Activated CD4-positive, alpha-beta T cell treated with anti-CD3 and anti-CD28 coated beads for 36 hours (primary cell): Measurements from ENCODE around the gene SPAG7. TPM values are rescaled to one million over a fixed set of nuclear protein-coding genes. Genes with fewer than 3 reads are reported as not detected.

Experiments
- ATAC-seq: fragments of 200-7000 bp; cut with Tn5 transposase; one replicate; pipeline ENCODE4 v1.10.0; 2021; ENCODE audit warnings: mild to moderate bottlenecking, moderate library complexity
- CTCF ChIA-PET: fragments of 350-600 bp; sonication (Branson Sonifier 250); formaldehyde crosslinking; loops from one replicate; lab custom pipeline; 2021; ENCODE audit warnings: antibody characterized with exemption; lab: Charles Lee
- POLR2A ChIA-PET: fragments of 350-600 bp; sonication (Branson Sonifier 250); formaldehyde crosslinking; loops from one replicate; lab custom pipeline; 2021; ENCODE audit warnings: antibody characterized with exemption, inconsistent platforms; lab: Charles Lee
- DNase-seq: peaks from one replicate; pipeline ENCODE4 v3.0.0-alpha.2; 2020
- H3K27ac Mint-ChIP-seq: one replicate; pipeline ENCODE4 v1.8.0; 2021; ENCODE audit warnings: mixed read lengths
- H3K27me3 Mint-ChIP-seq: one replicate; pipeline ENCODE4 v1.8.0; 2021; ENCODE audit warnings: mixed read lengths
- H3K36me3 Mint-ChIP-seq: one replicate; pipeline ENCODE4 v1.8.0; 2021; ENCODE audit warnings: low read depth, mixed read lengths
- H3K4me1 Mint-ChIP-seq: one replicate; pipeline ENCODE4 v1.8.0; 2021; ENCODE audit warnings: mixed read lengths
- H3K4me3 Mint-ChIP-seq: one replicate; pipeline ENCODE4 v1.8.0; 2021; ENCODE audit warnings: mild to moderate bottlenecking, moderate library complexity, mixed read lengths
- H3K9me3 Mint-ChIP-seq: one replicate; pipeline ENCODE4 v1.8.0; 2021; ENCODE audit warnings: low read depth, mixed read lengths
- intact Hi-C, 2 experiments: fragments of 100-400 bp; cut with DNase I in 1 of 2; cut with micrococcal nuclease in 1 of 2; formaldehyde crosslinking; loops; one replicate each; pipeline versions ENCODE4 v1.14.2 to v1.15.1; 2022 to 2024; cut with DNase I, micrococcal nuclease
- total RNA-seq, 2 experiments: library from RNA; stranded (reverse); gene quantifications; one replicate each; pipeline ENCODE4 v1.2.3, GENCODE V29; 2021

The SPAG7 gene
- total RNA-seq, 2 experiments from 2014 or later = 61.4 to 69.4 TPM

DNA sequence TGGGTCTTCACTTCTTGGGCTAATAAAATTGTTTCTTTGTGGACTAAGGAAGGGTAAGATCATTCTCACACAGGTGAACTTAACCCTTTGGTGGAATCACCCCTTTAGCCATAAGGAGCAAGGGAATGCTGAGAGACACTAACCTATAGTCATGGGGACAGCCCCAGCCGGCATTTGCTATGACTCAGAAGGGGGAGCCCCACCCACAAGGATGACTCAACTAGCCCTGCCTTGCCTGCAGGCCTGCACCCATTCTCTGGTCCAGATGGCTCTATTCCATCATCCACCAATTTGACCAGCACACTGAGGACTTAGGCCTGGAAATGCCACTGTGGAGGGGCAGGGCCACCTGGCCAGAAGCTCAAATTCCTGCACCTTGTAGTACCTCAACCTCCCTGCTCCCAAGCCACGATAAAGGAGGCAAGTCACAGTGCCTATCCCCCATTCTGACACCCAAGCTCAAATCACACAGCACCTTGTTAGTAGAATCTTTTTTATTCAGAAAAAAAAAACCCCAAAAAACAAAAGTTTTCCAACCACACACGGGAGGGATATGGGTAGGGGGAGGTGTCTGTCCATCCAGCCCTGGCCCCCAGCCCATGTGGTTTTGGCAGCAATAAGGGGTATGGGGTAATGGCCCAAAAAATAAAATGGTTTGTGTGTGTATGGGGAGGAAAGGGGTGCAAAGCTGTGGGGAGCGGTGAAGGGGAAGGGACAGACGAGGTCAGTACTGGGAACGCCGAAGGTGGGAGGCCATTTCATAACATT, 22.3 kb downstream of the SPAG7 start:
- DNase-seq = peak; percentile 93
- H3K4me3 Mint-ChIP-seq = peak overlapping the region; percentile 99
- CTCF ChIA-PET = interaction anchor here (1.2 to 1.3 kb wide), 2 partner anchors 13 to 24 kb away, joined by 6 read pairs; no protein-coding TSS in a partner anchor
- no peaks in the 10 kb centered on the region for H3K27me3 Mint-ChIP-seq
- H3K27ac Mint-ChIP-seq = peak overlapping the region; percentile 86
- no peaks in the 10 kb centered on the region for H3K9me3 Mint-ChIP-seq
- intact Hi-C loops = loop anchor here (1.0 to 10.0 kb wide), 6 partner anchors 24 to 1697 kb away; partner anchors contain the start of genes ATP2A3 (in 1 of the 2), KIAA0753 (in 1 of the 2), PSMB6 (in 1 of the 2) and TXNDC17 (in 1 of the 2)
- peaks cover 73% of the 10 kb centered on the region for H3K36me3 Mint-ChIP-seq
- POLR2A ChIA-PET = interaction anchor here (9.2 kb wide), 1 partner anchor 22 kb away, joined by 80 read pairs; the partner anchor contains the start of gene SPAG7
- H3K4me1 Mint-ChIP-seq = peaks cover 49% of the 10 kb centered on the region
- ATAC-seq = peak; percentile 47

DNA sequence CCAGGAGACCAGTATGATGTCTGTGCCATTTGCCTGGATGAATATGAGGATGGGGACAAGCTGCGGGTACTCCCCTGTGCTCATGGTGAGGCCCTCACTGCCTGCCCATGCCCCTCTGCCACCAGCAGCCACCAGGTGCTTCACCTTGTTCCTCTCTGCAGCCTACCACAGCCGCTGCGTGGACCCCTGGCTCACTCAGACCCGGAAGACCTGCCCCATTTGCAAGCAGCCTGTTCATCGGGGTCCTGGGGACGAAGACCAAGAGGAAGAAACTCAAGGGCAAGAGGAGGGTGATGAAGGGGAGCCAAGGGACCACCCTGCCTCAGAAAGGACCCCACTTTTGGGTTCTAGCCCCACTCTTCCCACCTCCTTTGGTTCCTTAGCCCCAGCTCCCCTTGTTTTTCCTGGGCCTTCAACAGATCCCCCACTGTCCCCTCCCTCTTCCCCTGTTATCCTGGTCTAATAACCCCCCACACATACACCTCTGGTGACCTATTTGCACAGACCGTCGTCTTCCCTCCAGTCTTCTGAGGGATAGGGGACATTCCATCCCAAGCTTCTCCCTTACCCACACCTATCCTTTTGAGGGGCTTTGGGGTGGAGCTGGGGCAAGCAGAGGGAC, 23.0 kb downstream of the SPAG7 start:
- Mint-ChIP-seq H3K27ac (peak overlapping the region; percentile 86), H3K9me3 (no peaks in the 10 kb centered on the region), H3K4me3 (peak overlapping the region; percentile 99), H3K4me1 (peaks cover 47% of the 10 kb centered on the region), H3K36me3 (peaks cover 77% of the 10 kb centered on the region), H3K27me3 (no peaks in the 10 kb centered on the region)
- CTCF ChIA-PET = interaction anchor here (0.5 kb wide), 1 partner anchor 154 kb away, joined by 4 read pairs; no protein-coding TSS in a partner anchor
- POLR2A ChIA-PET = interaction anchor here (0.6 to 9.2 kb wide), 2 partner anchors 23 to 234 kb away, joined by 3 to 80 read pairs; partner anchors contain the start of genes ARRB2 and SPAG7
- DNase-seq (peak; percentile 63), ATAC-seq (no peak)
- intact Hi-C loops = loop anchor here (1.0 to 10.0 kb wide), 11 partner anchors 25 to 1698 kb away; partner anchors contain the start of genes ANKFY1 (in 1 of the 2), ATP2A3 (in 1 of the 2), GGT6 (in 1 of the 2) and HASPIN (in 1 of the 2)

DNA sequence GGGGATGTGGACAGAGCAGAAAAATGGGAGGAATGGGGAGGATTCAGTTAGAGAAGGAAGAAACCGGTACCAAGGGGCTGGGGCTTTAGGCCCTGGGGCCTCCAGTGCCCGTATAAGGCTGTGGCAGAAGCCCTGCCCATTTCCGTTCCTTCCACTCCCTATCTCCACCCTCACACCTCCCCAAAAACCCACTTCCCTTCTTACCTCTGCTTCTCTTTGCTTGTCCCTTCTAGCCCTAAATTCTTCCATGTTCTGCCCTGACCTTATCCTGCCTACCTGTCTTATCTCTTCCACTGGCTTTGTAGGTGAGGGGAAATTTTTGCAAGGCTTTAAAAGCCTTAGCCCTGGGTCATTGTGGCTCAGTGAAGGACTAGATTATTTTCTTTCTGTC, 23.5 kb downstream of the SPAG7 start:
- peak overlapping the region; percentile 86 for H3K27ac Mint-ChIP-seq
- H3K27me3 Mint-ChIP-seq = no peaks in the 10 kb centered on the region
- no peaks in the 10 kb centered on the region for H3K9me3 Mint-ChIP-seq
- DNase-seq (peak; percentile 76), ATAC-seq (peak; percentile 23)
- ChIA-PET CTCF (interaction anchor here (0.5 to 0.7 kb wide), 2 partner anchors 154 to 588 kb away, joined by 3 to 4 read pairs; no protein-coding TSS in a partner anchor), POLR2A (interaction anchor here (0.6 to 9.2 kb wide), 2 partner anchors 24 to 234 kb away, joined by 3 to 80 read pairs; partner anchors contain the start of genes ARRB2 and SPAG7)
- H3K36me3 Mint-ChIP-seq = peaks cover 79% of the 10 kb centered on the region
- peak overlapping the region; percentile 99 for H3K4me3 Mint-ChIP-seq
- intact Hi-C loops = loop anchor here (5.0 to 10.0 kb wide), 7 partner anchors 37 to 1222 kb away; partner anchors contain the start of genes ANKFY1 (in 1 of the 2), ATP2A3 (in 1 of the 2), GGT6 (in 1 of the 2) and HASPIN (in 1 of the 2)
- H3K4me1 Mint-ChIP-seq = peaks cover 47% of the 10 kb centered on the region

DNA sequence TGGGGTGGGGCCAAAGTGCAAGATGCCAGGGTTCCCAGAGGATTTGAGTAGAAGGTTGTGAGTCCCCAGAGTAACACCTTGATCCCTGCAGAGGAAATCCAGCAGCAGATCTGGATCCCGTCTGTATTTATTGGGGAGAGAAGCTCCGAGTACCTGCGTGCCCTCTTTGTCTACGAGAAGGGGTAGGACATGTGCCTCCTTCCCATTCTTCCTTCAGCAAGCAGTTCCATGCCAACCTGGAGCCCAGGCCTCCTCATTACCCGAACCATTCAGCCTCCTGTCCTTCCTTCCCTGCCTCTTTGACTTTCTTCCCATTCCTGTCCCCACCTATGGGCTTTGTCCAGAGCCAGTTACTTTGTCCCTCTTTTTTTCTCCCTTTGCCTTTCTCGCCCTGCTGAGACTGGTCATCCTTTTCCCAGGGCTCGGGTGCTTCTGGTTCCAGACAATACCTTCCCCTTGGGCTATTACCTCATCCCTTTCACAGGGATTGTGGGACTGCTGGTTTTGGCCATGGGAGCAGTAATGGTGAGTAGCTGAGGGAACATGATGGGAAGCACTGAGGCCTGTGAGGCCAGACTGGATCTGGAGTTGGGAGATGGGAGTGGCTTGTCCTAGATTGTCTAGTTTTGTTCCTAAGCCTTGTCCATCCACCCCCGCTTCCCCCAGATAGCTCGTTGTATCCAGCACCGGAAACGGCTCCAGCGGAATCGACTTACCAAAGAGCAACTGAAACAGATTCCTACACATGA, 24.7 kb downstream of the SPAG7 start:
- H3K4me3 Mint-ChIP-seq = peak overlapping the region; percentile 99

DNA sequence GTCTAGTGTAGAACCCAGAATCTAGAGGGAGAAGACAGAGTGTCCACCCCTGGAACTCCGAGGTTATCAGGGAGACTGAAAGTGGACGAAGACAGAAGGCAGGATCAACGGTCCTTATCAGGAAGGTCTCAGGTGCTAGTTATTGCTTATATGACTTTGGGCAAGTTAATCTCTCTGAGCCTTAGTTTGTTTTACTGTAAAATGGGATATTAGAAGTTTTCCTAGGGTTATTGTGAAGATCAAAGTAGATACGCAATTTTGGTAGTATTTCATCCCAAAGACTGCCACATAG, 26.4 kb downstream of the SPAG7 start:
- no peak for DNase-seq
- Mint-ChIP-seq H3K4me1 (peaks cover 61% of the 10 kb centered on the region), H3K4me3 (peak overlapping the region; percentile 99), H3K27me3 (no peaks in the 10 kb centered on the region), H3K36me3 (peaks cover 80% of the 10 kb centered on the region), H3K27ac (peak overlapping the region; percentile 97), H3K9me3 (no peaks in the 10 kb centered on the region)
- POLR2A ChIA-PET = no interaction called here
- CTCF ChIA-PET = interaction anchor here (0.8 to 3.0 kb wide), 2 partner anchors 26 to 72 kb away, joined by 4 to 13 read pairs; partner anchors contain the start of gene SPAG7
- ATAC-seq = no peak
- intact Hi-C loops = loop anchor here (2.0 to 10.0 kb wide), 11 partner anchors 26 to 1219 kb away; partner anchors contain the start of genes ANKFY1 (in 1 of the 2), ATP2A3 (in 1 of the 2), CYB5D2 (in 1 of the 2) and GGT6 (in 1 of the 2)

More for the DNA sequence above, 24.7 kb downstream of the SPAG7 start:
- H3K27ac Mint-ChIP-seq = peak overlapping the region; percentile 97
- ChIA-PET POLR2A (interaction anchor here (9.2 kb wide), 1 partner anchor 25 kb away, joined by 80 read pairs; the partner anchor contains the start of gene SPAG7), CTCF (interaction anchor here (0.8 kb wide), 1 partner anchor 34 kb away, joined by 3 read pairs; no protein-coding TSS in a partner anchor)
- no peak for ATAC-seq
- intact Hi-C loops = loop anchor here (5.0 to 10.0 kb wide), 7 partner anchors 36 to 1221 kb away; partner anchors contain the start of genes ANKFY1 (in 1 of the 2), ATP2A3 (in 1 of the 2), GGT6 (in 1 of the 2) and HASPIN (in 1 of the 2)
- peaks cover 58% of the 10 kb centered on the region for H3K4me1 Mint-ChIP-seq
- H3K36me3 Mint-ChIP-seq = peaks cover 87% of the 10 kb centered on the region
- H3K9me3 Mint-ChIP-seq = no peaks in the 10 kb centered on the region
- DNase-seq = no peak
- no peaks in the 10 kb centered on the region for H3K27me3 Mint-ChIP-seq

DNA sequence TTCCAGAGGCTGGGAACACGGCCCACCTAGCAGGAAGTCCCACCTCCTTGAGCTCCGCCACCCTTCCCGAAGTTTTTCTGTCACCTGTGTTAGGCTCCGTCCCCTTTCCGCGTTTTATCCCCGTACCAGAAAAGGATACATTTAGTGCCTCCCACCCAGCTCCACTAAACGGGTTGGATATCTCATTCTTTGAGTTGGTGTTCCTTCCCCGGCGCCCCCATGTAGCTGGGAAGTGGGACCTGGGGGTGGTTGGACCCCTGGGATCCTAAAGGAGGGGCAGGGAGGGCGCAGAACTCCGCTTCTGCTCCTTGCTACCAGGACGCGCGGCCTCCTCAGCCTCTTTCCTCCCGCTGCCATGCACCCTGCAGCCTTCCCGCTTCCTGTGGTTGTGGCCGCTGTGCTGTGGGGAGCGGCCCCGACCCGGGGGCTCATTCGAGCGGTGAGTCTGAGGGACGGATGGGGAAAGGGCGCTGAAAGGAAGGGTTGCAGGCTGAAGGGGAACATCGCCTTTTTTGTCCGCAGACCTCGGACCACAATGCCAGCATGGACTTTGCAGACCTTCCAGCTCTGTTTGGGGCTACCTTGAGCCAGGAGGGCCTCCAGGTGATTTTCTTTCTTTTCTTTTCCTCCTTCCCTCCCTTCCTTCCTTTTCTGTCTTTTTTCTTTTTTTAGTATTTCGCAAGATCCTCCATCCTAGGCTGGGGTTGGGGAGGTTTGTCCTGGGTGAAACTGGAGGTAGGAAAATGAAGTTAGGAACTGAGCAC, 26.9 kb downstream of the SPAG7 start:
- no peak for ATAC-seq

DNA sequence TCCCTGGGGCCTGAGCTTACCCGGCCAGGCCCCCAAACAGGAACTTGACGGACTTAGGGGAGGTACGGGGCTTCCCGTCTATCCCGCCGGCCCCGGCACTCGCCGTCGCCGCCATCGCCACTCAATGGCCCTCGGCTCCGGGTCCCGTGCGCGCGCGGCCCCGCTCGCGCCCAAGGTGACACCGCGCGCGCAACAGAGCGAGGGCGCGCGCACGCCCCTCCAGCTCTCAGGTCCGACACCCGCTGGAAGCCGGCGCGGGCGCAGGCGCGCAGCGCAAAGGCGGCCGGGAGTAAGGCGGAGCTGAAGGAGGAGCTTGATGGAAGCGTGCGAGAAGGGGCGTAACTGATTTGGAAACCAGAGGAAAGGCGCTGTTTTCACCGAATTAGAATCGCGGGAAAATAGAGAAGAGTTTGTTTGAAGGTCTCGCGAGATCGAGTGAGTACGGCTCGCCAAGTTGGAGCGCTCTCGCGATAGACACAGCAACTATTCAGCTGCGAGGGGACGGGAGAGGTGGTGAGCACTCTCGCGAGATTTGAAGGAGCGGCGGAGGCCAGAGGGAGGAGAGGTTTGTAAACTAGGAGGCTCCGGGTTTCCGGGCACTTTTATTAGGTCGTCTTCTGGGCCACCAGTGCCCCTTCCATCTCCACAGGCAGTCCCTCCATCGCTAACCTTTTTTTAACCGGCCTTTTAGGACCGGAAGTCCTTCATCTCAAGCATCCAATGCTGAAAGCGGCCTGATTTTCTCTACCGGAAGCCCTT, 27.6 kb downstream of the SPAG7 start, which contains the start of the genes RNF167 and SLC25A11:
TSS of gene RNF167 (plus strand) at position 473 of the 759 bp plus-strand sequence. CDS start 642 bp downstream, outside the sequence.
TSS of gene SLC25A11 (minus strand) at position 251 of the 759 bp plus-strand sequence. CDS start at position 115, 136 bp downstream.
- intact Hi-C loops = loop anchor here (1.0 to 10.0 kb wide), 23 partner anchors 8 to 1218 kb away; partner anchors contain the start of genes INCA1 (in 2 of the 2), KIF1C (in 2 of the 2), PFN1 (in 2 of the 2) and SPAG7 (in 2 of the 2)
- H3K36me3 Mint-ChIP-seq = peaks cover 71% of the 10 kb centered on the region
- DNase-seq (peak; percentile 98), ATAC-seq (peak; percentile 83)
- H3K9me3 Mint-ChIP-seq = no peaks in the 10 kb centered on the region
- ChIA-PET POLR2A (interaction anchor here (0.7 to 1.8 kb wide), 14 partner anchors 9 to 480 kb away, joined by 3 to 16 read pairs (median 6); partner anchors contain the start of genes ARRB2, C17orf107, ENO3 and INCA1), CTCF (interaction anchor here (0.7 to 3.0 kb wide), 15 partner anchors 14 to 499 kb away, joined by 3 to 13 read pairs (median 4); partner anchors contain the start of genes C17orf107, C1QBP, CHRNE and INCA1)
- H3K27me3 Mint-ChIP-seq = no peaks in the 10 kb centered on the region
- peak within 1 kb of the TSS; percentile 97 for H3K27ac Mint-ChIP-seq
- H3K4me3 Mint-ChIP-seq = peak within 1 kb of the TSS; percentile 99
- peaks cover 53% of the 10 kb centered on the region for H3K4me1 Mint-ChIP-seq

More for the DNA sequence above, 26.9 kb downstream of the SPAG7 start:
- peaks cover 61% of the 10 kb centered on the region for H3K4me1 Mint-ChIP-seq
- H3K36me3 Mint-ChIP-seq = peaks cover 79% of the 10 kb centered on the region
- H3K27me3 Mint-ChIP-seq = no peaks in the 10 kb centered on the region
- CTCF ChIA-PET = interaction anchor here (0.8 to 3.0 kb wide), 9 partner anchors 27 to 498 kb away, joined by 3 to 13 read pairs (median 4); partner anchors contain the start of genes C17orf107, C1QBP, CHRNE and SLC52A1
- no peaks in the 10 kb centered on the region for H3K9me3 Mint-ChIP-seq
- POLR2A ChIA-PET = interaction anchor here (1.0 to 1.8 kb wide), 12 partner anchors 8 to 479 kb away, joined by 3 to 16 read pairs (median 6); partner anchors contain the start of genes C17orf107, ENO3, INCA1 and KIF1C
- H3K27ac Mint-ChIP-seq = peak overlapping the region; percentile 97
- peak; percentile 69 for DNase-seq
- peak overlapping the region; percentile 99 for H3K4me3 Mint-ChIP-seq
- intact Hi-C loops = loop anchor here (1.0 to 10.0 kb wide), 23 partner anchors 8 to 1218 kb away; partner anchors contain the start of genes INCA1 (in 2 of the 2), KIF1C (in 2 of the 2), PFN1 (in 2 of the 2) and SPAG7 (in 2 of the 2)

DNA sequence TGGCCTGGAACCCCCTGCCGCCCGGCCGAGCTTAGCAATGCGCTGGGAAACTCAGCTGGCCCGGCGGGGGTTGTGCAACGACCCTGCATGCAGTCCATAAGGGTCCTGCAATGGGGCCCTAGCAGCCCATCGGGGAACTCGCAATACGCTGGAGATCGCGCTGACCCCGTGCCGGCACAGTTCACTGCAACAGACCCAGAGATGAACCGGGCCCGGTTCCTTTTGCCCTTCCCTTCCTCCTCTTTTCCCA, 28.1 kb downstream of the SPAG7 start:
- Mint-ChIP-seq H3K4me1 (peaks cover 51% of the 10 kb centered on the region), H3K27me3 (no peaks in the 10 kb centered on the region), H3K4me3 (peak overlapping the region; percentile 99), H3K9me3 (no peaks in the 10 kb centered on the region), H3K36me3 (peaks cover 67% of the 10 kb centered on the region), H3K27ac (peak overlapping the region; percentile 97)
- POLR2A ChIA-PET = interaction anchor here (0.7 to 1.8 kb wide), 13 partner anchors 9 to 480 kb away, joined by 3 to 16 read pairs (median 6); partner anchors contain the start of genes ARRB2, C17orf107, ENO3 and INCA1
- CTCF ChIA-PET = interaction anchor here (0.7 to 3.0 kb wide), 16 partner anchors 8 to 149 kb away, joined by 3 to 13 read pairs (median 4); partner anchors contain the start of genes C17orf107, CHRNE, INCA1 and KIF1C
- DNase-seq (no peak), ATAC-seq (no peak)
- intact Hi-C loops = no loop called here
